H9 (cell line): ENCODE data around the gene RFX4. TPM values are rescaled to one million over a fixed set of nuclear protein-coding genes. Genes with fewer than 3 reads are reported as not detected.

Source experiments
- DNase-seq: peaks from one replicate; pipeline ENCODE4 v3.0.0-alpha.2; 2017
- H2AFZ ChIP-seq: one replicate; pipeline ENCODE4 v1.6.1; 2013; ENCODE audit warnings: mild to moderate bottlenecking, low read length, control low read depth, moderate library complexity
- H2AK5ac ChIP-seq: 2 replicates; pipeline ENCODE4 v1.6.1; 2013; ENCODE audit warnings: low read length, control low read depth, mixed read lengths; ENCODE audit not compliant: insufficient read length
- H2BK120ac ChIP-seq: one replicate; pipeline ENCODE4 v1.6.1; 2013; ENCODE audit warnings: low read depth, mild to moderate bottlenecking, low read length, control low read depth, inconsistent platforms; ENCODE audit not compliant: poor library complexity, severe bottlenecking
- H2BK12ac ChIP-seq: 2 replicates; pipeline ENCODE4 v1.6.1; 2013; ENCODE audit warnings: low read length, control low read depth, mixed read lengths, low read depth; ENCODE audit not compliant: insufficient read length
- H2BK15ac ChIP-seq: 2 replicates; pipeline ENCODE4 v1.6.1; 2013; ENCODE audit warnings: low read depth, low read length, control low read depth
- H2BK20ac ChIP-seq: one replicate; pipeline ENCODE4 v1.6.1; 2013; ENCODE audit warnings: low read depth, mild to moderate bottlenecking, low read length, control low read depth, inconsistent platforms; ENCODE audit not compliant: poor library complexity, severe bottlenecking
- H2BK5ac ChIP-seq: 2 replicates; pipeline ENCODE4 v1.6.1; 2013; ENCODE audit warnings: low read length, control low read depth, mixed read lengths; ENCODE audit not compliant: insufficient read length
- H3K14ac ChIP-seq: 2 replicates; pipeline ENCODE4 v1.6.1; 2013; ENCODE audit warnings: low read length, control low read depth; ENCODE audit not compliant: insufficient read depth
- H3K18ac ChIP-seq: 2 replicates; pipeline ENCODE4 v1.6.1; 2013; ENCODE audit warnings: low read depth, mild to moderate bottlenecking, mixed read lengths, low read length, control low read depth; ENCODE audit not compliant: insufficient read length
- H3K23ac ChIP-seq: 2 replicates; pipeline ENCODE4 v1.6.1; 2013; ENCODE audit warnings: low read length, control low read depth, mixed read lengths, low read depth; ENCODE audit not compliant: insufficient read length
- H3K23me2 ChIP-seq: 2 replicates; pipeline ENCODE4 v1.6.1; 2013; ENCODE audit warnings: low read depth, mild to moderate bottlenecking, mixed read lengths, low read length, control low read depth; ENCODE audit not compliant: insufficient read length, poor library complexity, severe bottlenecking
- H3K27ac ChIP-seq: 2 replicates; pipeline ENCODE4 v1.5.1; 2013; ENCODE audit warnings: low read length, control low read depth, mixed read lengths, low read depth; ENCODE audit not compliant: insufficient read length
- H3K27me3 ChIP-seq: 2 replicates; pipeline ENCODE4 v1.6.1; 2013; ENCODE audit warnings: low read length, control low read depth, inconsistent platforms; ENCODE audit not compliant: insufficient read depth
- H3K4ac ChIP-seq: 2 replicates; pipeline ENCODE4 v1.6.1; 2013; ENCODE audit warnings: low read depth, mild to moderate bottlenecking, control low read depth, inconsistent platforms, low read length, moderate library complexity
- H3K4me1 ChIP-seq: 2 replicates; pipeline ENCODE4 v1.6.1; 2013; ENCODE audit warnings: low read length, control low read depth, inconsistent platforms; ENCODE audit not compliant: insufficient read depth
- H3K4me2 ChIP-seq: 2 replicates; pipeline ENCODE4 v1.6.1; 2013; ENCODE audit warnings: low read length, control low read depth, mixed read lengths; ENCODE audit not compliant: insufficient read length, insufficient read depth
- H3K56ac ChIP-seq: 2 replicates; pipeline ENCODE4 v1.6.1; 2013; ENCODE audit warnings: low read depth, mild to moderate bottlenecking, mixed read lengths, low read length, control low read depth; ENCODE audit not compliant: insufficient read length
- H3K79me1 ChIP-seq: 2 replicates; pipeline ENCODE4 v1.6.1; 2013; ENCODE audit warnings: low read depth, mild to moderate bottlenecking, moderate library complexity, low read length, control low read depth, inconsistent platforms; ENCODE audit not compliant: insufficient read depth, poor library complexity, severe bottlenecking
- H3K79me2 ChIP-seq: 2 replicates; pipeline ENCODE4 v1.6.1; 2013; ENCODE audit warnings: low read length, control low read depth, inconsistent platforms; ENCODE audit not compliant: insufficient read depth
- H3K9ac ChIP-seq: 2 replicates; pipeline ENCODE4 v1.6.1; 2013; ENCODE audit warnings: low read length, control low read depth, mixed read lengths; ENCODE audit not compliant: insufficient read length; ENCODE audit errors: extremely low read depth
- H3K9me3 ChIP-seq: one replicate; pipeline ENCODE4 v1.6.1; 2013; ENCODE audit warnings: low read depth, low read length, inconsistent platforms; ENCODE audit not compliant: control insufficient read depth
- H3T11ph ChIP-seq: one replicate; pipeline ENCODE4 v1.6.1; 2013; ENCODE audit warnings: mild to moderate bottlenecking, low read length, control low read depth, inconsistent platforms
- H4K20me1 ChIP-seq: one replicate; pipeline ENCODE4 v1.6.1; 2013; ENCODE audit not compliant: control insufficient read depth, insufficient read length, insufficient read depth
- H4K5ac ChIP-seq: 2 replicates; pipeline ENCODE4 v1.6.1; 2013; ENCODE audit warnings: low read depth, mild to moderate bottlenecking, mixed read lengths, low read length, control low read depth; ENCODE audit not compliant: insufficient read length
- H4K8ac ChIP-seq: replicated peaks from 2 replicates; pipeline ENCODE4 v1.6.1; 2013; ENCODE audit warnings: low read length, control low read depth, mixed read lengths, low read depth; ENCODE audit not compliant: insufficient read length
- H4K91ac ChIP-seq: 2 replicates; pipeline ENCODE4 v1.6.1; 2013; ENCODE audit warnings: low read depth, mild to moderate bottlenecking, moderate library complexity, mixed read lengths, low read length, control low read depth; ENCODE audit not compliant: insufficient read length
- H3K27ac Mint-ChIP-seq, 3 experiments: 2 replicates in 2 of 3; 3 replicates in 1 of 3; pipeline ENCODE4 v1.8.0; 2020 to 2021; ENCODE audit warnings: mixed read lengths in 3 of 3, mild to moderate bottlenecking in 1 of 3, moderate library complexity in 1 of 3
- H3K27me3 Mint-ChIP-seq: 2 replicates; pipeline ENCODE4 v1.8.0; 2021; ENCODE audit warnings: low read depth, mild to moderate bottlenecking, moderate library complexity, mixed read lengths
- H3K36me3 Mint-ChIP-seq, 3 experiments: 2 replicates in 2 of 3; 3 replicates in 1 of 3; pipeline ENCODE4 v1.8.0; 2020 to 2021; ENCODE audit warnings: low read depth in 3 of 3, mixed read lengths in 3 of 3; ENCODE audit not compliant: insufficient read depth in 1 of 3
- H3K4me1 Mint-ChIP-seq, 2 experiments: 2 replicates each; pipeline ENCODE4 v1.8.0; 2020; ENCODE audit warnings: mixed read lengths in 2 of 2
- H3K4me3 Mint-ChIP-seq, 2 experiments: 2 replicates in 1 of 2; 3 replicates in 1 of 2; pipeline ENCODE4 v1.8.0; 2020 to 2021; ENCODE audit warnings: mild to moderate bottlenecking in 2 of 2, mixed read lengths in 2 of 2, moderate library complexity in 1 of 2
- H3K9me3 Mint-ChIP-seq, 2 experiments: 2 replicates in 1 of 2; 3 replicates in 1 of 2; pipeline ENCODE4 v1.8.0; 2020; ENCODE audit warnings: mild to moderate bottlenecking in 2 of 2, mixed read lengths in 2 of 2, moderate library complexity in 1 of 2
- CTCF ChIP-seq: fragments of 200-600 bp; sonication (generic); conservative IDR thresholded peaks from 3 replicates; pipeline ENCODE4 v1.8.0; 2021; ENCODE audit warnings: antibody characterized with exemption, mild to moderate bottlenecking
- WGBS: extraction: QIAGEN DNeasy Blood & Tissue Kit; methylation state at CpG from one replicate; pipeline ENCODE4 v1.1.7; 2013; ENCODE audit warnings: missing lambda C conversion rate, low lambda C conversion rate, mixed read lengths; ENCODE audit not compliant: insufficient read length; ENCODE audit errors: extremely low coverage; 5-methylcytosine and 5-hydroxymethylcytosine counted together
- total RNA-seq: library from RNA; stranded (reverse); gene quantifications from 2 replicates; pipeline ENCODE4 v1.2.1, GENCODE V29; 2021

The RFX4 gene
- total RNA-seq, 1 experiment from 2014 or later, result 0.57 TPM

- no peak overlapping the region for H3K4me3 Mint-ChIP-seq
- Histone ChIP-seq H3K23ac (no peak overlapping the region), H3K18ac (no peak overlapping the region), H2BK15ac (no peak overlapping the region), H3T11ph (no peak overlapping the region), H3K27ac (no peak overlapping the region), H4K20me1 (no peaks in the 10 kb centered on the region), H2BK120ac (no peak overlapping the region), H2AFZ (no peak overlapping the region), H2BK20ac (no peak overlapping the region), H4K91ac (no peak overlapping the region), H3K4me1 (no peaks in the 10 kb centered on the region), H3K27me3 (no peaks in the 10 kb centered on the region), H3K56ac (no peak overlapping the region), H3K9me3 (peaks cover 7% of the 10 kb centered on the region), H3K4me2 (no peak overlapping the region), H3K79me1 (no peaks in the 10 kb centered on the region), H3K23me2 (no peaks in the 10 kb centered on the region), H4K5ac (no peak overlapping the region), H3K9ac (no peak overlapping the region), H2BK12ac (no peak overlapping the region), H3K4ac (no peak overlapping the region), H4K8ac (no peak overlapping the region), H3K79me2 (no peaks in the 10 kb centered on the region), H2BK5ac (no peak overlapping the region), H3K14ac (no peak overlapping the region), H2AK5ac (no peak overlapping the region)
- WGBS, result no CpG with 5 or more reads among the region's 3 CpGs
- no peak for DNase-seq
- peaks cover under 1 to 3% of the 10 kb centered on the region in 2 experiments; a peak in 1 of 4 replicates for H3K4me1 Mint-ChIP-seq
- H3K9me3 Mint-ChIP-seq, result peaks cover 25 to 26% of the 10 kb centered on the region in 2 experiments
- peaks cover 8 to 29% (median 18%) of the 10 kb centered on the region in 3 experiments for H3K36me3 Mint-ChIP-seq
- no peaks in the 10 kb centered on the region; the same call in 1 of the 2 replicates for H3K27me3 Mint-ChIP-seq
- no peak overlapping the region for H3K27ac Mint-ChIP-seq
- TF ChIP-seq CTCF, result no peak
Measured at GRCh38 chr12:106704081-106704480, 121.3 kb downstream of the RFX4 start.
